WTC11 (cell line): ENCODE measurements around the gene PDE11A. TPM values are rescaled to one million over a fixed set of nuclear protein-coding genes. Genes with fewer than 3 reads are reported as not detected.

Experiments used
- ATAC-seq: fragments of 200-7000 bp; cut with Tn5 transposase; 2 replicates; pipeline ENCODE4 v1.10.0; 2021; ENCODE audit warnings: mild to moderate bottlenecking, moderate library complexity
- CTCF ChIA-PET: fragments of 300-600 bp; sonication (Branson Sonifier 250); formaldehyde crosslinking; loops from one replicate; lab custom pipeline; 2021; ENCODE audit warnings: antibody characterized with exemption; lab: Charles Lee
- POLR2A ChIA-PET: fragments of 350-600 bp; sonication (Branson Sonifier 250); formaldehyde crosslinking; loops from one replicate; lab custom pipeline; 2021; ENCODE audit warnings: antibody characterized with exemption; lab: Charles Lee
- DNase-seq: peaks from one replicate; pipeline ENCODE4 v3.0.0; 2021; ENCODE audit warnings: low spot score
- H3K27ac Mint-ChIP-seq: 2 replicates; pipeline ENCODE4 v1.8.0; 2021; ENCODE audit warnings: mixed read lengths
- H3K27me3 Mint-ChIP-seq: 2 replicates; pipeline ENCODE4 v1.8.0; 2021; ENCODE audit warnings: low read depth, mild to moderate bottlenecking, moderate library complexity, mixed read lengths
- H3K36me3 Mint-ChIP-seq: 2 replicates; pipeline ENCODE4 v1.8.0; 2021; ENCODE audit warnings: mixed read lengths
- H3K4me1 Mint-ChIP-seq: 2 replicates; pipeline ENCODE4 v1.8.0; 2022; ENCODE audit warnings: mixed read lengths
- H3K4me3 Mint-ChIP-seq: 2 replicates; pipeline ENCODE4 v1.8.0; 2021; ENCODE audit warnings: mild to moderate bottlenecking, moderate library complexity, mixed read lengths
- H3K9me3 Mint-ChIP-seq: 2 replicates; pipeline ENCODE4 v1.8.0; 2021; ENCODE audit warnings: mixed read lengths
- ARID4B ChIP-seq: sonication (generic); formaldehyde crosslinking; IDR thresholded peaks from 2 replicates; pipeline ENCODE4 v1.8.0; 2023; ENCODE audit warnings: missing genetic modification reagents, mild to moderate bottlenecking, borderline replicate concordance
- ATF6 ChIP-seq: sonication (generic); formaldehyde crosslinking; IDR thresholded peaks from 2 replicates; pipeline ENCODE4 v1.8.1; 2023; ENCODE audit warnings: mild to moderate bottlenecking, missing genetic modification reagents
- EMX1 ChIP-seq: fragments of 250-450 bp; sonication (Bioruptor Pico); IDR thresholded peaks from 2 replicates; pipeline ENCODE4 v1.8.0; 2021; ENCODE audit warnings: mild to moderate bottlenecking
- ESRRA ChIP-seq: sonication (generic); formaldehyde crosslinking; IDR thresholded peaks from 2 replicates; pipeline ENCODE4 v1.8.1; 2022; ENCODE audit warnings: mild to moderate bottlenecking, missing genetic modification reagents, borderline replicate concordance
- IRF2 ChIP-seq: sonication (generic); formaldehyde crosslinking; IDR thresholded peaks from 2 replicates; pipeline ENCODE4 v1.8.0; 2022; ENCODE audit warnings: low read depth, missing genetic modification reagents, borderline replicate concordance
- JAZF1 ChIP-seq: fragments of 250-450 bp; sonication (Bioruptor Pico); IDR thresholded peaks from 2 replicates; pipeline ENCODE4 v1.9.0; 2021; ENCODE audit warnings: moderate library complexity, mild to moderate bottlenecking, inconsistent platforms
- NFATC4 ChIP-seq: fragments of 250-450 bp; sonication (Bioruptor Pico); IDR thresholded peaks from 2 replicates; pipeline ENCODE4 v1.9.0; 2021; ENCODE audit warnings: mild to moderate bottlenecking
- NR3C1 ChIP-seq: sonication (generic); formaldehyde crosslinking; conservative IDR thresholded peaks from 2 replicates; pipeline ENCODE4 v1.8.1; 2023; ENCODE audit warnings: low read depth, mild to moderate bottlenecking, missing genetic modification reagents
- OVOL2 ChIP-seq: fragments of 250-450 bp; sonication (Bioruptor Pico); IDR thresholded peaks from 2 replicates; pipeline ENCODE4 v1.9.0; 2021; ENCODE audit warnings: mild to moderate bottlenecking, borderline replicate concordance
- SMAD4 ChIP-seq: sonication (generic); formaldehyde crosslinking; IDR thresholded peaks from 2 replicates; pipeline ENCODE4 v1.8.0; 2022; ENCODE audit warnings: mild to moderate bottlenecking, missing genetic modification reagents
- USF2 ChIP-seq: sonication (generic); formaldehyde crosslinking; IDR thresholded peaks from 2 replicates; pipeline ENCODE4 v1.8.1; 2023; ENCODE audit warnings: mild to moderate bottlenecking, missing genetic modification reagents, moderate library complexity
- ZNF121 ChIP-seq: sonication (generic); formaldehyde crosslinking; IDR thresholded peaks from 2 replicates; pipeline ENCODE4 v1.8.0; 2023; ENCODE audit warnings: missing genetic modification reagents
- ZNF138 ChIP-seq: sonication (generic); formaldehyde crosslinking; conservative IDR thresholded peaks from 2 replicates; pipeline ENCODE4 v1.8.1; 2022; ENCODE audit warnings: mild to moderate bottlenecking, moderate library complexity, missing genetic modification reagents
- ZNF281 ChIP-seq: sonication (generic); formaldehyde crosslinking; IDR thresholded peaks from 2 replicates; pipeline ENCODE4 v1.8.0; 2023; ENCODE audit warnings: mild to moderate bottlenecking, missing genetic modification reagents
- ZNF423 ChIP-seq: fragments of 250-450 bp; sonication (Bioruptor Pico); IDR thresholded peaks from 2 replicates; pipeline ENCODE4 v2.1.2; 2022; ENCODE audit warnings: mild to moderate bottlenecking, moderate library complexity
- ZNF532 ChIP-seq: fragments of 250-450 bp; sonication (Bioruptor Pico); IDR thresholded peaks from 2 replicates; pipeline ENCODE4 v1.9.0; 2021; ENCODE audit warnings: mild to moderate bottlenecking, borderline replicate concordance
- total RNA-seq: library from RNA; stranded (reverse); gene quantifications from 3 replicates; pipeline ENCODE4 v1.2.3, GENCODE V29; 2021

The PDE11A gene
- total RNA-seq, 1 experiment from 2014 or later = 0.13 TPM

- TF ChIP-seq ZNF532 (CRISPR knock-in tag) (no peak), ESRRA (no peak), JAZF1 (CRISPR knock-in tag) (no peak), ATF6 (CRISPR knock-in tag) (no peak), NFATC4 (CRISPR knock-in tag) (no peak), EMX1 (CRISPR knock-in tag) (no peak), NR3C1 (no peak), ZNF423 (CRISPR knock-in tag) (no peak), SMAD4 (CRISPR knock-in tag) (no peak), ZNF121 (CRISPR knock-in tag) (no peak)
These were observed 28.9 kb upstream of the PDE11A start (continued) for GRCh38 chr2:178101321-178102079.

GRCh38 chr2:178093471-178093870, 20.9 kb upstream of the PDE11A start:
- POLR2A ChIA-PET = no interaction called here
- CTCF ChIA-PET = no interaction called here
- ATAC-seq (no peak), DNase-seq (no peak)
- no peak overlapping the region for H3K4me3 Mint-ChIP-seq
- H3K36me3 Mint-ChIP-seq = no peaks in the 10 kb centered on the region
- H3K27me3 Mint-ChIP-seq = no peaks in the 10 kb centered on the region; the same call in none of the 2 replicates
- peaks cover 18% of the 10 kb centered on the region for H3K9me3 Mint-ChIP-seq
- no peak overlapping the region for H3K27ac Mint-ChIP-seq
- H3K4me1 Mint-ChIP-seq = no peaks in the 10 kb centered on the region
- TF ChIP-seq USF2 = no peak
- TF ChIP-seq OVOL2 (CRISPR knock-in tag) = no peak
- TF ChIP-seq ZNF138 (CRISPR knock-in tag) = no peak
- no peak for TF ChIP-seq IRF2 (CRISPR knock-in tag)
- no peak for TF ChIP-seq ZNF281 (CRISPR knock-in tag)
- no peak for TF ChIP-seq ARID4B (CRISPR knock-in tag)
